GM19099 (cell line): ENCODE data around the gene CNR2.
A peak's percentile ranks its signal among the peaks of the same experiment; 100 is the strongest.

Experiments
- POLR2A ChIP-seq: IDR thresholded peaks from 3 replicates; pipeline ENCODE4 v1.6.1; 2011; ENCODE audit warnings: low read depth; ENCODE audit not compliant: insufficient read length; ENCODE audit errors: extremely low read depth

Gene CNR2

DNA sequence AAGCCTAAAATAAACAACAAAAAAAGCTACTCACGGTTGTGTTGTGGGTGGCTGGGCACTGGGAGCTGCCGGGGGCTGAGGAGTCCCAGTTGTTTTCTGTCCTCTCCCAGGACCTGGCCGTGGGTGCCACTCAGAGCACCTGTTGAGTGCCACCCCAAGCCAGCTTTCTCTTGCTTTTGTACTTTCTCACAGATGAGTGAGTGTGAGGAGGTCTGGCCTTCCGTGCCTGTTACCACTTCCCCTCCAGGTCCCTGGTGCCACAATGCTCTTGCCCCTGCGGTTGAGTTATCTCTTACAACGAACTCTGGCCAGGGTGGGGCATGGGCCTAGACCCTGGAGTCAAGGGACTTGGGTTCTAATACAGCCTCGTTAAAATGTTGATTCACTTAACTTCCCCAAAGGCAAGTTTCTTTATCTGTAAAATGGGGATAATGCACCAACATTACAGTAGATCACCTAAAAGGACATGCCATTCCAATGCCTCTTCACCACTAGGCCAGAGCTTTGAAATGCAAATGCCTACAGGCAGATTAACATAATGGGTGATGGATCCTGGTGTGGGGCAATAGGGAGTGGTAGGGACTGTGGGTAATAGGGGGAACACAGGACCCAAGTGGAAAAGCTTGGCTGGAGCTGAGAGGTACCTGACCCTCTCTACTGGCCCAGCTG, at the start of gene CNR2:
CNR2 (minus strand) TSS at position 151 of the 669 bp plus-strand sequence. CDS start 37,745 bp downstream, outside the sequence.
- peak; percentile 49 for TF ChIP-seq POLR2A

DNA sequence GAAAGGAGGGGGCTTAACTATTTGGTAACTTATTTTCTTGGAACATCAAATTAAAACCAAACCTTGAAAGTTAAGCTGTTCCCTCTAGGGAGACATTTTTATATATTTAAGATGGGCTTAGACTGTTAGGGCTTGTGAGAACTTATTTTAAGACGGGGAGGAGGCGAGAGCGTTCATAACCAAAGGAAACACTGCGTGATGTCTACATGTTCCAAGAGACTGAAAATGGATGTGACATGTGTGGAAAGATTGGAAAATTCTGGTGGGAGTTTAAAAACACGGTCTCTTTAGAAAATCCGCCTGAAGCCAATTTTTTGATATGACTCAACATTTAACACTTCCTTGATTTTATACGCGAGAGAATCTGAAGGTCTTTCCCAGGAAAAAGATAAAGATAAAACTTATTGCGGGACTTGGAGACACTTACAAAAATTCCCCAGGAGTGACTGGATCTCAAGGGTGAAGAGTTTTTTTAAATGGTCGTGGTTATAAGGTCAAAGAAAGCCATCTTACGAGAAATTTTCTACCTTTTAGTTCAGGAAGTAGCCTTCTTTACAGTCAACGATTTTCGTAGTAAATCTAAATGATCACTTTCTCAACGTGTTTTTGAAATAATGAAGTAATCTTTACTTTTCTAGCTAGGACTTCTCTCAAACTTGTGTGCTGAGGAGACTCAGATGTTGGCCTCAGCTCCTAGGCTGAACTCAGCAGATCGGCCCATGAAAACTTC, 47.3 kb upstream of the CNR2 start:
- no peak for TF ChIP-seq POLR2A

DNA sequence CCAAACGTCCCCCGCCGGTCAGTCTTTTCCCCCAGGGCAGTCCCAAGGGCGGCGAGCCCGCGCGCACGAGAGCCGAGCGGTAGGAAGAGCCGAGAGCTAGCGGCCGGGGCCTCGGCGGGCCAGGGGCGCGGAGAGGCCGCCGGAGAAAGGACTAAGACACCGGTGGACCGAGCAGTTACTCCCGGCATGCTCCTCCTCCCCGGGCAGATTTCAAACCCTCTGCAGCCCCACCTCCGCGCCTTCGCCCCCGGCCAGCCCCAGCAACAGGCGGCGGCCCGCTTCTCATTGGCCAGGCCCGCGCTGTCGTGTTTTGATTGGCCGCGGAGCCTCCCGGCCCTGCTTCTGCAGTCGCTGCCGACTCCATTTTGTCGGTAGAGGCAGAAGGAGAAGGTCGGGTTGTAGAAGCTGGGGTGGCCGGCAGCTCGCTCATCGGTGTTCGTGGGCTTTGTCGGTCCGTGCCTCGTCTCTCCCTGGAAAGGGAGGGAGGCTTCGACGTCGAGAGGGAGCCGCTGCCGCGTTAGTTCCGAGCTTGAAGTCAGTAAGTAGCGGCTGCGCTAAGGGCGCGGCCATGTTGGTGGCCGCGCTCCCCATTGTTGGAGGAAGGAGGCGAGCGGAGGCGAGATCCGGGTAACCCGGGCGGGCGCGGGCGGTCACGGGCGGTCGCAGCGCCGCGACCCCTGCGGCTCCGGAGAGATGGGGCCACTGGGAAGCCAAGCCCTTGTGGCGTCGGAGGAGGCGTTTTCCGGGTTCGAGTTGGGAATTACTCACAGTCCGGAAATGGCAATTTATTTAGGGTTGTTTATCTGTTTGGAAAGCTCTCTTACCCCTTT, 46.5 kb upstream of the CNR2 start, which contains the start of gene PNRC2:
PNRC2 (plus strand) TSS at position 368 of the 830 bp plus-strand sequence. CDS start 1,630 bp downstream, outside the sequence.
- TF ChIP-seq POLR2A = peak; percentile 92

DNA sequence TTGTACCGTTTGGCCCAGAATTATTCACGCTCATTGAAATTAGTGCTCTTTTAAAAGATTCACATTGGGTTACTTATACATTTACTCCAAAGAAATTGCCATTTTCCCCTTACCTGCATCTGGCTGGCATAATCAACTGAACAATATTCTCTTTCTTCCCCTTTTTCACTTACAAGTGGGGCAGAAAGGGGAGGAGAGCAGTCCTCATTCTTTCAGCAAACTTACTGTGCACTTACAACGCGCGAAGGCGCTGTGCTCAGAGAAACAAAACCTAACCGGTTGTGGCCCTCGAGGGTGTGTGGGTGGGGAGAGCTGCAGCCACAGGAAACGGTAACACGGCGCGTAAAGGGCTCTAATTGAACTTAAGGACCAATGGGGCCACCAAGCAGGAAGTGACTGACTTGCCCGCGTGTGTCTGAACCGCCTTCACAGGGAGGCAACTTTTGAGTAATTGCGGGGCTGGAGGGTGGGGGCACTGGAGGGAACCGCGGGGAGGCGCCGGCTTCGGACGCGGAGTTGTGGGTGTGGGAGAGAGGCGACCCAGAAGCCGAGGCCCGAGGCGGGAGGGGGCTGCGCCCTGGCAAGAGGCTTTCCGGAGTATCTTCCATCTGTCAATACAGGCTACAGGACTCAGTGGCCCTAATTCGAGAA, 45.8 kb upstream of the CNR2 start:
- TF ChIP-seq POLR2A = peak; percentile 71

DNA sequence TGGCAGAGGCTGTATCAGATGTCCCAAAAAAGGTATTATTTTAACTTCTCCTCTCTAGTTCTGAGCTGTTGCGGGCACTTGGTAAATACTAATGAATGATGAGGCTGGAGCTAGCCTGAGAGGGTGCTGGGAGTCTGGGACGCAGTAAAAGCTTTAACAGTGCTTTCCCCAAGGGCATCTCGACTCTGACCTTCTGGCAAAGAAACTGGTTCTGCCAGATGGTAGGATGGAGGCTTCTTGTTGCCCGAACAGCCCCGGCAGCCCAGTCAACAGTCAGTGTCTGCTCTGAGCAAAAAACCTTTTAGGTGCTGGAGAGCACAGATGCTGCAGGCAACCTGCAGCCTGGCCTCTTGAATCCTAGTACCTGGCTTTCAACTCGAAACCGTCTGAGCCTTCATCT, 43.9 kb upstream of the CNR2 start:
- no peak for TF ChIP-seq POLR2A

DNA sequence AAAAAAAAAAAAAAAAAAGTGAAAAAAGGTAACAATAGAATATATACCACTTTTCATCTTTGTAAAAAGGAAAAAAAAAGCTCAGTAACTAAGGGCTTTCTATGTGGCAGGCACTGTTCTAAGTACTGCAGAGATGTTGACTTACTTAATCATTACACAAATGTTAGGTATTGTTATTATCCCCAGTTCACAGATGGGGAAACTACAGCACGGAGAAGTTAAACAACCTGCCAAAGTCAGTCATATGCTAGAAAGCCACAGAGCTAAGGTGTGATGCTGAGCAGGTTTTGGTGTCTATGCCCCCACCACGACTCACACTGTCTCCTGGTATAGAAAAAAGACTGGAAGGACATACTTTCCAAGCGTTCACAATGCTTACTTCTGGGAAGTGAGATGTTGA, 39.9 kb upstream of the CNR2 start:
- TF ChIP-seq POLR2A = no peak

DNA sequence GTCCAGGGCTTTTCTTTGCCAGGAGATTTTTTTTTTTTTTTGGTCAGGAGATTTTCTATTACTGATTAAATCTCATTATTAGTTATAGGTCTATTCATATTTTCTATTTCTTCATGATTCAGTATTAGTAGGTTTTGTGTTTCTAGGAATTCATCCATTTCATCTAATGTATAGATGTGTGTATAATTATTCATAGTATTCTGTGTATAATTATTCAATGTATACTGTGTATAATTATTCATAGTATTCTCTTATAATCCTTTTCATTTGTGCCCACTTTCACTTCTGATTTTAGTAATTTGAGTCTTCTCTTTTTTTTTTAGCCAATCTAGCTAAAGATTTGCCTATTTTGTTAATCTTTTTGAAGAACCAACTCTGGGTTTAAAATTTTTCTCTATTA, 34.2 kb upstream of the CNR2 start:
- no peak for TF ChIP-seq POLR2A

DNA sequence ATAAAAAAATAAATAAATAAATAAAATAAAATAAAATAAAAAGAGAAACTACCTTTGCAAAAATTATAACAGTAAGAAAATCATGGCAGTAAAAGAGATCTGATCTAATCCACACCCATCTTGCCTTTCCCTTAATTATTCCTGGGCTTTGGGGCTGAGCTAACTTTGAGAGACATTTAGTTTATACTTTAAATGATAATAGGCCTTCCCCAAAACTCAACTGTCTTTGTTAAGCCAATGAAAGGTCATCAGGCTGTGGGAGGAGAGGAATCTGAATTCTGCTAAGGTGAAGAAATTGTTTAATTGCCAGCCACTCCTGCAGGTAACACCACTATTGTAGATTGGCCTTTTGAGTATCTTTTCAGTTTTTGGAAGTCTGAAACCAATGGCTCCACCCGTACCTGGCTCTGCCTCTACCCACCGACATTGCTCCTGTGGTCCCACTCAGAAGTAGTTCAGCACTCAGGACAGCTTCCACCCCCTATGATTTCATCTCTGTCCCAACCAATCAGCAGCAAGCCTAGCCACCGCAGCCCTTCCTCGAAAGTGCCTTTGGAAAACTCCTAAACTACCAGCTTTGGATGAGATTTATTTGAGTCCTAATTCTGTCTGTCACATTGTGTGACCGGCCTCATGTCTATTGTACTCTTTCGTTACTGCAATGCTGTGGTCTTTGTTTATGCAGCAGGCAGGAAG, 23.5 kb upstream of the CNR2 start:
- no peak for TF ChIP-seq POLR2A

DNA sequence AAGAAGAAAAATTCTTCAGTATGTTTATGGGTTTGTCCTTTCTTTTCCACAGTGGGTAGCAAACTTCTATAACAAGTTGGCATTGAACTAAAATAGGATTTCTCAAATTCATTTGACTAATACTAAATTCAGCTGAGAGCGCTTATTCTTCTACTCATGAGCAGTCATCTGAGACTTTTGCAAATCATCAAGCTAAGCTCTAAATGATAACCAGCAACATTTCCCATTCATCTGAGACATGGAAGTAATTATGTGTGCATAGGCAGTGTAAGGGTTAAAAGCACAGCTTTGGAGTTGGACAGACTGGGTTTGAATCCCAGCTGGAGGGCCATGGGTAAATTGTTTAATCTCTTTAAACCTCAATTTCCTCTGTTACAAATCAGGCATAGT, 18.3 kb upstream of the CNR2 start:
- TF ChIP-seq POLR2A = no peak

DNA sequence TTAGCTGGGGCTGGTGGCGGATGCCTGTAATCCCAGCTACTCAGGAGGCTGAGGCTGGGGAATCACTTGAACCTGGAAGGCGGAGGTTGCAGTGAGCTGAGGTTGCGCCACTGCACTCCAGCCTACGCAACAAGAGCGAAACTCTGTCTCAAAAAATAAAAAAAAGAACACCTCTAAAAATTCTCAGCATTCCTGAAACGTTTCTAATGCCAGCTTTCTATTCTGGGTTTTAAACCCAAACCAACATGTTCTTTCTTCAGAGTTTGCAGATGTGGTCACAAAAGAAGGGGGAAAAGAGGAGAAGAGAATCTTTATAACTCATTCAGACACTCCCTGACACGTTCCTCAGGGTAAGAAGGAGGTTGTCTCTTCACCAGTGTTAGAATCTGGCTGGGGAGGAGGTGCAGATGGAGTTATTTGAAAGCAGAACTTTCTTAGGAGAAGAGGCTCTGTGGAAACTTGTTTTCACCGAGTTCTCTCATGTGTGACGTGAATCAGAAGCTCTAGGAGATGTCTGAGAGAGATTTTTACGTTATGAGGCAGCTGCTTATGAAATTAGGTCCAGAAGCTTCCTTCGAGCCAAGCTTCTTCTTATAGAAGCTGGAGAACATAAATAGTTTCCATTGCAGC, 17.8 kb upstream of the CNR2 start:
- TF ChIP-seq POLR2A = no peak

DNA sequence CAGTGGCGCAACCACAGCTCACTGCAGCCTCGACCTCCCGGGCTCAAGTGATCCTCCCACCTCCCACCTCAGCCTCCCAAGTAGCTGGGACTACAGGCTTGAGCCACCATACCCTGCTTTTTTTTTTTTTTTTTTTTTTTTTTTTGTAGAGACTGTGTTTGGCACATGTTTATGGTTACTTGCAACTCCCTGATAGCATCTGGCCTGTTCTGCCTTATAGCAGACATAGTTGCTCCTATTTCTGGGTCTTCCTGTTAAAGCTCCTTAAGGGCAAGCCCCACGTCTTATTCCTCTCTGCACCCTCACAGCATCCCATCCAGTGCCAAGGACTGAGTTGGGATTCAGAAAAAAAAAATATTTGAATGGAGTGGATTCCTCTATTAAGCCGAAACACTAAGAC, 17.1 kb upstream of the CNR2 start:
- no peak for TF ChIP-seq POLR2A

DNA sequence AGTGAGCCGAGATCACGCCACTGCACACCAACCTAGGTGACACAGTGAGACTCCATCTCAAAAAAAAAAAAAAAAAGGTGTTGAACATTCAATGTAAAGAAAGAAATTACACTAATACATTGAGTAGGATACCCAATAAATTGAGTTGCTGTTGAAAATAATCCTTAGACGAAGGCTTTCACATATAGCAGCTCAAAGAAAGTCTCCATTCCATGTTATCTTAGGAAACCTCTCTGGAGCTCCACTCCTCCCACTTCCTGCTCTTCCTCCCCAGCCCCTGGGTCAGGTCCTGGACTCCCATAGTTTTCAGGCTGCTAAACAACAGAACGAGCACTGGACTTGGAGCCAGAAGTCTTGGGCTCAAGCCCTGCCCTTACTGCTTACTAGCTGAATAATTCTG, 15.6 kb upstream of the CNR2 start:
- TF ChIP-seq POLR2A = no peak

DNA sequence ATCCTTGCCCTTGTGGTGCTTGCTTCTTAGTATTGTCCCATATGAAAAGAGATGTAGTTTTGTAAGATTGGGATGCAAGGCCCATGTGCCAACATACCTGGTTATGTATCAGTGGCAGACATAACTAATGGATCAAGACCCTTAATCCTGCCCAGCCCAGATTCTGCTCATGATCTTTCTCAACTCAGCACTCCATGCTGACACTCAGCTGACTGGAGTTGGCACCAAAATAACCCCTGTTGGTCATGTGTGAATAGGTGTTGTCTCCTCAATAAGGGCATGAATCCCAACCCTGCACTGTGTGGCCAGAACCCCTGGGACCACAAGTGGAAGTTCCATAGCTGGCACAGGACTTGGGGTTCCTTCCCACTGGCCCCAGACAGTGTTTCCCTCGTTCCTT, 13.9 kb upstream of the CNR2 start:
- no peak for TF ChIP-seq POLR2A

DNA sequence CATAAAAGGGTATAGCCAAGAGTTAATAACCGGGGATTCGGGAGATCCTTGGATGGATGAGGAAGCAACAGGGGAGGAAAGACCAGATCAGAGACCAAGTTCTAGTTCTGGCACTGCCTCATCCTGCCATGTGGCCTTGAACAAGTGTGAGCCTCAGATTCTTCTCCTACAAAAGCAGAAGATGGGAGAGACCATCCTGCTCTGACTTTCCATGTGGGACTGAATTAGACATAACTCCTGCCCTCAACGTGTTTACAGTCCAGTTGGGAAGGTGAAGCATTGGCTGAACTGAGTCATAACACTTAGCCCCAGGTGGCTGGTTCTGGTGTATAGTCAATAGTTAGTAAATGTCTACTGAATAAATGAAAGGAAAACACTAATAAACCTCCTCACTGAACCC, 12.1 kb upstream of the CNR2 start:
- TF ChIP-seq POLR2A = no peak

DNA sequence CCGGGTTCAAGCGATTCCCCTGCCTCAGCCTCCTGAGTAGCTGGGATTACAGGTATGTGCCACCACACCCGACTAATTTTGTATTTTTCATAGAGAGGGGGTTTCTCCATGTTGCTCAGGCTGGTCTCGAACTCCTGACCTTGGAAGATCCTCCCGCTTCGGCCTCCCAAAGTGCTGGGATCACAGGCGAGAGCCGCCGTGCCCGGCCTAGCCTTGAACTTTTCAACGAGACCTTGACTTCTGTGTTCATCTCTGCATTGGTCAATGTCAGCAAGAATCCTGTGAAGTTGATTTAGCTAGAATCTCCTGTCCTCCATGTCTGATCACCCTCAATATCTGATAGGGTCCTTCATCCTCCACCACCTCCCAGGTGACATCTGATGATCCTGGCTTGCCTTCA, 11.4 kb upstream of the CNR2 start:
- TF ChIP-seq POLR2A = no peak
